VCaP (cell line): ENCODE results near the gene PHACTR1.

Experiments used
- H3K27ac ChIP-seq: fragments of 450-650 bp; 2 replicates; pipeline ENCODE4 v1.5.1; 2017
- CTCF ChIP-seq: fragments of 450-650 bp; conservative IDR thresholded peaks from 2 replicates; pipeline ENCODE4 v1.5.1; 2017; ENCODE audit warnings: mild to moderate bottlenecking, moderate library complexity

Gene PHACTR1

GRCh38 chr6:13004601-13005000 lies 288.0 kb downstream of the PHACTR1 start:
- TF ChIP-seq CTCF = no peak
- no peak overlapping the region for H3K27ac ChIP-seq

- no peak for TF ChIP-seq CTCF
- H3K27ac ChIP-seq = peak overlapping the region; percentile 9; the same call in 1 of the 2 replicates
These were observed 289.4 kb downstream of the PHACTR1 start for GRCh38 chr6:13005994-13006393.

GRCh38 chr6:13006578-13007300 lies 290.2 kb downstream of the PHACTR1 start:
- H3K27ac ChIP-seq = no peak overlapping the region
- no peak for TF ChIP-seq CTCF

GRCh38 chr6:13007744-13008143 lies 291.2 kb downstream of the PHACTR1 start:
- no peak for TF ChIP-seq CTCF
- no peak overlapping the region for H3K27ac ChIP-seq

- no peak overlapping the region for H3K27ac ChIP-seq
- no peak for TF ChIP-seq CTCF
These were observed 292.5 kb downstream of the PHACTR1 start for GRCh38 chr6:13009031-13009430.

- no peak for TF ChIP-seq CTCF
- H3K27ac ChIP-seq = no peak overlapping the region
These were observed 292.9 kb downstream of the PHACTR1 start for GRCh38 chr6:13009461-13009860.

- H3K27ac ChIP-seq = no peak overlapping the region
- no peak for TF ChIP-seq CTCF
These were observed 295.1 kb downstream of the PHACTR1 start for GRCh38 chr6:13011612-13012146.
